ENCODE data around the gene SEMA6B.

The SEMA6B gene

GRCh38 chr19:4580021-4580901 lies 20.8 kb upstream of the SEMA6B start:
- H3K9me3 ChIP-seq (ENCODE audit: control insufficient read depth, low read length), result no peaks in the 10 kb centered on the region
- H3K27me3 ChIP-seq (ENCODE audit: control insufficient read depth in 1 of 2, insufficient read depth in 1 of 2, low read length in 2 of 2), result peaks cover 36 to 65% of the 10 kb centered on the region in 2 experiments
- no peak overlapping the region for H4K8ac ChIP-seq (ENCODE audit: low read length)
- H3K4me1 ChIP-seq (ENCODE audit: control insufficient read depth, insufficient read depth, low read depth, low read length), result peaks cover 36% of the 10 kb centered on the region
- peak overlapping the region in 1 of 2 experiments; percentile 66 for H3K23ac ChIP-seq (ENCODE audit: low read length in 2 of 2)
- H3K4me2 ChIP-seq (ENCODE audit: low read length, poor library complexity, severe bottlenecking), result peak overlapping the region; percentile 70
- no peak overlapping the region for H2AK5ac ChIP-seq (ENCODE audit: low read length, severe bottlenecking)
- H4K91ac ChIP-seq (ENCODE audit: low read length), result peak overlapping the region; percentile 23
- H3K14ac ChIP-seq (ENCODE audit: low read length in 2 of 2), result no peak overlapping the region
- H2BK5ac ChIP-seq (ENCODE audit: low read depth, low read length, poor library complexity, severe bottlenecking), result no peak overlapping the region
- no peak overlapping the region for H2BK12ac ChIP-seq (ENCODE audit: low read length in 2 of 2)
- H2AFZ ChIP-seq (ENCODE audit: low read depth, low read length), result no peak overlapping the region
- H3K36me3 ChIP-seq (ENCODE audit: control insufficient read depth in 1 of 2, insufficient read depth in 2 of 2, low read depth in 1 of 2, low read length in 2 of 2), result no peaks in the 10 kb centered on the region
- no peaks in the 10 kb centered on the region for H3K79me1 ChIP-seq (replicated peaks; ENCODE audit: low read length, poor library complexity, severe bottlenecking)
- WGBS, result 9% methylated on average over 37 of the region's 50 CpGs
- H3K4me3 ChIP-seq (ENCODE audit: insufficient read depth in 1 of 2, low read depth in 1 of 2, low read length in 2 of 2), result peak overlapping the region in 1 of 2 experiments; percentile 46
- no peak for DNase-seq
- H3K27ac ChIP-seq (ENCODE audit: low read length, poor library complexity, severe bottlenecking), result no peak overlapping the region
- H3K9ac ChIP-seq (ENCODE audit: low read length), result no peak overlapping the region
- peak overlapping the region in 1 of 2 experiments; percentile 44 for H3K18ac ChIP-seq (ENCODE audit: low read depth in 1 of 2, low read length in 2 of 2)
- H2BK120ac ChIP-seq (ENCODE audit: low read depth, low read length), result no peak overlapping the region
- no peak overlapping the region for H2BK15ac ChIP-seq (ENCODE audit: low read depth, poor library complexity, severe bottlenecking)
- no peak overlapping the region for H3K4ac ChIP-seq (ENCODE audit: low read depth in 1 of 2, low read length in 2 of 2)

DNA sequence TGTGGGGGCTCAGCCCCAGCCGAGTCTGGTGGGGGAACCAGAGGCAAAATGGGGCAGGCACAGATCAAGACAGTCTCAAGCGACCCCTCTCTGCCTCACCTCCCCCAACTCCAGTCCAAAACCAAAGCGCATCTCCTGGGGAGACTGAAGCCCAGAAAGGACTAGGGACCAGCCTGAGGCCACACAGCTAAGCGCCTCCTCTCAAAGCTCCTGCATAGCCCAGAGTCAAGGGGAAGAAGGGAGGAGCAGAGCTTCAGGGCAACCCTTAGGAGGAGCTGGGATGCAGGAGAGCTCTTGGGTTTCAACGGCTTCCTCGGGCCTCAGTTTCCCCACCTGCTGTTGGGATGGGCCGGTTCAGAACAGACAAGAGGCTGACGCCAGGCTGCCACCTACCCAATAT lies 19.9 kb upstream of the SEMA6B start:
- Histone ChIP-seq H3K79me1 (replicated peaks; ENCODE audit: low read length, poor library complexity, severe bottlenecking) (no peaks in the 10 kb centered on the region), H3K4me2 (ENCODE audit: low read length, poor library complexity, severe bottlenecking) (no peak overlapping the region), H3K18ac (ENCODE audit: low read depth in 1 of 2, low read length in 2 of 2) (no peak overlapping the region), H3K36me3 (ENCODE audit: control insufficient read depth in 1 of 2, insufficient read depth in 2 of 2, low read depth in 1 of 2, low read length in 2 of 2) (no peaks in the 10 kb centered on the region), H3K9ac (ENCODE audit: low read length) (no peak overlapping the region), H3K27me3 (ENCODE audit: control insufficient read depth in 1 of 2, insufficient read depth in 1 of 2, low read length in 2 of 2) (peaks cover 30 to 63% of the 10 kb centered on the region in 2 experiments), H3K4me3 (ENCODE audit: insufficient read depth in 1 of 2, low read depth in 1 of 2, low read length in 2 of 2) (no peak overlapping the region), H3K9me3 (ENCODE audit: control insufficient read depth, low read length) (no peaks in the 10 kb centered on the region), H4K8ac (ENCODE audit: low read length) (no peak overlapping the region), H2BK5ac (ENCODE audit: low read depth, low read length, poor library complexity, severe bottlenecking) (no peak overlapping the region), H2AFZ (ENCODE audit: low read depth, low read length) (no peak overlapping the region), H3K23ac (ENCODE audit: low read length in 2 of 2) (no peak overlapping the region), H3K27ac (ENCODE audit: low read length, poor library complexity, severe bottlenecking) (no peak overlapping the region), H3K4ac (ENCODE audit: low read depth in 1 of 2, low read length in 2 of 2) (no peak overlapping the region), H2BK120ac (ENCODE audit: low read depth, low read length) (no peak overlapping the region), H2BK15ac (ENCODE audit: low read depth, poor library complexity, severe bottlenecking) (no peak overlapping the region), H2BK12ac (ENCODE audit: low read length in 2 of 2) (no peak overlapping the region), H2AK5ac (ENCODE audit: low read length, severe bottlenecking) (no peak overlapping the region), H4K91ac (ENCODE audit: low read length) (no peak overlapping the region), H3K4me1 (ENCODE audit: control insufficient read depth, insufficient read depth, low read depth, low read length) (peaks cover 37% of the 10 kb centered on the region), H3K14ac (ENCODE audit: low read length in 2 of 2) (no peak overlapping the region)
- 78% methylated on average over 8 of the region's 8 CpGs for WGBS
- no peak for DNase-seq

GRCh38 chr19:4578552-4579248 lies 19.2 kb upstream of the SEMA6B start:
- Histone ChIP-seq H4K8ac (ENCODE audit: low read length) (no peak overlapping the region), H2BK15ac (ENCODE audit: low read depth, poor library complexity, severe bottlenecking) (no peak overlapping the region), H2BK120ac (ENCODE audit: low read depth, low read length) (no peak overlapping the region), H3K4me3 (ENCODE audit: insufficient read depth in 1 of 2, low read depth in 1 of 2, low read length in 2 of 2) (no peak overlapping the region), H3K4me2 (ENCODE audit: low read length, poor library complexity, severe bottlenecking) (no peak overlapping the region), H3K23ac (ENCODE audit: low read length in 2 of 2) (no peak overlapping the region), H2AFZ (ENCODE audit: low read depth, low read length) (no peak overlapping the region), H3K36me3 (ENCODE audit: control insufficient read depth in 1 of 2, insufficient read depth in 2 of 2, low read depth in 1 of 2, low read length in 2 of 2) (no peaks in the 10 kb centered on the region), H3K9me3 (ENCODE audit: control insufficient read depth, low read length) (no peaks in the 10 kb centered on the region), H3K27ac (ENCODE audit: low read length, poor library complexity, severe bottlenecking) (no peak overlapping the region), H2BK12ac (ENCODE audit: low read length in 2 of 2) (peak overlapping the region in 1 of 2 experiments; percentile 37), H2AK5ac (ENCODE audit: low read length, severe bottlenecking) (no peak overlapping the region), H3K14ac (ENCODE audit: low read length in 2 of 2) (no peak overlapping the region), H2BK5ac (ENCODE audit: low read depth, low read length, poor library complexity, severe bottlenecking) (no peak overlapping the region), H3K18ac (ENCODE audit: low read depth in 1 of 2, low read length in 2 of 2) (no peak overlapping the region), H3K9ac (ENCODE audit: low read length) (no peak overlapping the region), H3K27me3 (ENCODE audit: control insufficient read depth in 1 of 2, insufficient read depth in 1 of 2, low read length in 2 of 2) (peaks cover 28 to 62% of the 10 kb centered on the region in 2 experiments), H3K4ac (ENCODE audit: low read depth in 1 of 2, low read length in 2 of 2) (no peak overlapping the region), H4K91ac (ENCODE audit: low read length) (peak overlapping the region; percentile 22), H3K79me1 (replicated peaks; ENCODE audit: low read length, poor library complexity, severe bottlenecking) (no peaks in the 10 kb centered on the region), H3K4me1 (ENCODE audit: control insufficient read depth, insufficient read depth, low read depth, low read length) (peaks cover 32% of the 10 kb centered on the region)
- no peak for DNase-seq
- WGBS, result 79% methylated on average over 11 of the region's 11 CpGs
